GM13976 (cell line): ENCODE results near the gene CYP3A5.

Source experiments
- DNase-seq: peaks from one replicate; pipeline ENCODE4 v3.0.0; 2012; ENCODE audit warnings: low spot score
- CTCF ChIP-seq: IDR thresholded peaks from 2 replicates; pipeline ENCODE4 v1.5.1; 2012; ENCODE audit warnings: borderline replicate concordance, mild to moderate bottlenecking; ENCODE audit not compliant: insufficient read depth; ENCODE audit errors: extremely low read depth, missing control alignments, control extremely low read depth
- in situ Hi-C: fragments of 300-500 bp; cut with MboI; formaldehyde crosslinking; loops from one replicate; pipeline ENCODE4 v1.12.0; 2022; ENCODE audit warnings: low sequenced_read_pairs, mixed read lengths, inconsistent platforms; ENCODE audit not compliant: unreplicated experiment

The CYP3A5 gene

DNA sequence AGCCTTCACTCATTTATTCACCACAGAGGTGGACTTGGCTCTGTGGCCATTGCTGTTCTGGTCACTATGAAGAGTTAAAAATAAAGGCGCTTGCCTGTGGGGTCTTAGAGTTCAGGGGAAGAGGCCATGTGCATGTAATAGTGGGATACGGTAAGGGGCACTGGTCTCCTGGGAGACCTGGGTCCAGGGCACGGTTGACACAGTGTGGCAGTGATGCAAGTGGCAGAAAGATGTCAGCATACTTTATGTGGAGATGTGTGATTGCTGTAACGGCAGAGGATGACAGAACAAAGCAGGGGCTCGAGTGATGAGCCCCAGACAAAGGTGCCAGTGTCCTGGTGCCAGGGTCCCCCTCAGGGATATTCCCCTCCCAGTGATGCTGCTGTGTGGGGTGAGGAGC lies 54.5 kb downstream of the CYP3A5 start:
- no peak for TF ChIP-seq CTCF
- in situ Hi-C loops, result no loop called here
- no peak for DNase-seq

GRCh38 chr7:99624484-99624883 lies 55.3 kb downstream of the CYP3A5 start:
- DNase-seq, result no peak
- in situ Hi-C loops, result no loop called here
- no peak for TF ChIP-seq CTCF

- no peak for DNase-seq
- TF ChIP-seq CTCF, result no peak
- in situ Hi-C loops, result no loop called here
These were observed 55.9 kb downstream of the CYP3A5 start for GRCh38 chr7:99623702-99624447.

DNA sequence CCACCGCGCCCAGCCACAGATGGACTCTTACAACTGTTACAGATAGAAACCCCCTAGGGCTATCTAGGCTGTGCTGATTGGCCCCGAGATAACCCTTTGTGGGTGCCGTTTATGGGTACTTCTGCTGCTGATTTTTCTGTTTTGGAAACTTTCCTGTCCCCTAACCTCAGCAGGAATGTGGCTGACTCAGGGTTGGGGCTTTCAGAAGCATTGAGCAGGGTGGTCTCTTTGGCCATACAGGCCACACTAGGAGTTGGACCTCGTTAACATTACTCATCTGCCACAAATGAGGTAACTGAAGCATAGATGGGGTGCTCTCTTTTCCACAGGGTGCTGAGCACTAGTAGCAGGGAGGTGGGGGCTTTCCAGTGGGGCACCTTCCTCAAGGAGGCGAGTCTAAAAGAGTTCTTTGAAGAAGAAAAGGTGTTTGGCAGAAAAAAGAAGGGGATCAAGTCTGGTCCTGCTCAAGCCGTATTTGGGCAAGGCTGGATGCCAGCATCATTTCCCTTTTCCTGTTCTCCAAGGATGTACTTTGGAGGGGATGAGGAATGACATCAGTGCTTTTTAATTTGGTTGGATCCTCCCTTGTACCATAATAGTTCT lies 56.6 kb downstream of the CYP3A5 start:
- TF ChIP-seq CTCF, result no peak
- no peak for DNase-seq
- in situ Hi-C loops, result no loop called here

- no peak for TF ChIP-seq CTCF
- in situ Hi-C loops, result no loop called here
- DNase-seq, result no peak
These were observed 57.2 kb downstream of the CYP3A5 start for GRCh38 chr7:99622596-99622995.

DNA sequence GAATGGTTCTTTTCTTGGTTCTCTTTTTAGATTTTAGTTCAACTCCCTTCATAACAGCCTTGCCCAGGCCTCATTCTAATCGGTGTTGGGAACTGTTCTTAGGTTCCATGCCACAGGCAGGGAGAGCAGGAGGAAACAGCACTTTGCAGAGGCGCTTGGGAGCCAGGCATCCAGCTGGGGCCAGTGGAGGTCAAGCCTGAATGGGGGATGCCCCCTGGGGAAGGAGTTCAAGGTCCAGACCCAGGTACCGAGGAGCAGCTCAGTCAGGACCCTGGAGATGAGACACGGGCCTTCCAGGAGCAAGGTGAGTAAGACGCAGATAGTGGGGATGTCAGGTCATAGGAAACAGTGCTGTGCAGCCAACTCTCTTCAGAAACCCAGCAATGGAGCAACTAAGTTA lies 58.5 kb downstream of the CYP3A5 start:
- no peak for TF ChIP-seq CTCF
- no peak for DNase-seq
- in situ Hi-C loops, result no loop called here

GRCh38 chr7:99619571-99620130 lies 60.1 kb downstream of the CYP3A5 start:
- DNase-seq, result no peak
- no peak for TF ChIP-seq CTCF
- in situ Hi-C loops, result no loop called here
